Osteoblast (primary cell): Measurements from ENCODE around the gene CFAP100. TPM values are rescaled to one million over a fixed set of nuclear protein-coding genes. Genes with fewer than 3 reads are reported as not detected.

ENCODE experiments used
- DNase-seq: peaks from one replicate; pipeline ENCODE4 v3.0.0; 2011; ENCODE audit warnings: low spot score, mixed read lengths; ENCODE audit not compliant: insufficient read length; ENCODE audit errors: missing footprints
- H2AFZ ChIP-seq: 2 replicates; pipeline ENCODE4 v1.6.0; 2011; ENCODE audit warnings: mild to moderate bottlenecking, low read length
- H3K27ac ChIP-seq: 2 replicates; pipeline ENCODE4 v1.5.1; 2011; ENCODE audit warnings: mild to moderate bottlenecking, low read depth, low read length, moderate library complexity
- H3K27me3 ChIP-seq: 2 replicates; pipeline ENCODE4 v1.6.0; 2012; ENCODE audit warnings: mild to moderate bottlenecking, control low read depth, inconsistent platforms, low read length, moderate library complexity; ENCODE audit not compliant: insufficient read depth
- H3K36me3 ChIP-seq: 2 replicates; pipeline ENCODE4 v1.5.1; 2011; ENCODE audit warnings: mild to moderate bottlenecking, low read length, control low read depth, moderate library complexity; ENCODE audit not compliant: insufficient read depth
- H3K4me1 ChIP-seq: 2 replicates; pipeline ENCODE4 v1.5.1; 2011; ENCODE audit warnings: mild to moderate bottlenecking, low read length, control low read depth, moderate library complexity; ENCODE audit not compliant: insufficient read depth
- H3K4me2 ChIP-seq: 2 replicates; pipeline ENCODE4 v1.6.0; 2011; ENCODE audit warnings: mild to moderate bottlenecking, low read length; ENCODE audit not compliant: insufficient read depth
- H3K4me3 ChIP-seq: fragments of 200-600 bp; sonication (generic); 3 replicates; pipeline ENCODE4 v1.5.1; 2012; ENCODE audit warnings: mild to moderate bottlenecking, low read length, inconsistent platforms; ENCODE audit not compliant: insufficient read depth
- H3K79me2 ChIP-seq: 2 replicates; pipeline ENCODE4 v1.6.0; 2012; ENCODE audit warnings: mild to moderate bottlenecking, low read length, control low read depth, inconsistent platforms; ENCODE audit not compliant: insufficient read depth
- H3K9me3 ChIP-seq: 2 replicates; pipeline ENCODE4 v1.5.1; 2011; ENCODE audit warnings: low read depth, low read length, control low read depth
- H4K20me1 ChIP-seq: 2 replicates; pipeline ENCODE4 v1.6.0; 2012; ENCODE audit warnings: mild to moderate bottlenecking, low read length, control low read depth; ENCODE audit not compliant: insufficient read depth
- total RNA-seq: library from RNA; depleted of rRNA; stranded (reverse); fragments of >200 nt; gene quantifications from 2 replicates; pipeline ENCODE4 v1.2.3, GENCODE V29; 2012
- TF ChIP-seq, protein P1 (sequence below): IDR thresholded peaks from 2 replicates; pipeline ENCODE4 v1.5.1; 2011; ENCODE audit warnings: mild to moderate bottlenecking, low read depth, low read length, moderate library complexity; ENCODE audit errors: extremely low read depth

Gene CFAP100
- total RNA-seq, 1 donor = not detected

DNA sequence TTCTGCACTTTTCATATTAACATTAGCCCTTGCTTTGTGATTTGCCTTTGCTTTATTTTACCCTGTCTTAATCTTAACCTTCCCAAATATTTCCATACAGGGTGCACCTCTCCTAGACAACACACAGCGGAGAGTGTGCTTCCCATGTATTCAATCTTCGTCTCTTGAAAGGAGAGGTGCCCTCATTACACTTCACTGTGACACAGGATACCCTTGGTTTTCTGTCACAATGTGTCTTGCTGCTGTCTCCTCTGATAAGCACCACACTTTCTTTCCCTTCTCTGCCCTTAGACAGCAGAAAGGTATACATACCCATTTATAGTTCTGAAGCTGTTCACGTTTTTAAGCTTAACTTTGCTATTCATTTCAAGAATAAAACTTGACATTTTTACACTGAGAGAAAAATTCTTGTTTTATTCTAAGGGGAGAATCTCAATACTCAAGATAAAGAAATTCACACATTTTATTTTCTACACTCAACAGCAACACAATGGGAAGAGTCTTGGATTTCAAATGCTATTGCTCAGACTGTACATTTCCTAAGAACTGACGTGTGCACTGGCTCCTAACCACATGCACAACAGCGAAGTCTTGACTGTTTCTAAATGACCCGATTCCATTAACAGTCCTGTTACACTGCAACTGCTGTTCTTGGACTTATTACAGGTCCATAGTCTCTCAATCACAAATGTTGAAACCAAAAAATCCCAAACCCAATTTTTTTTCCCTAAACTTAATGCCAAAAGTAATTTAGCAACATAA lies 59.9 kb downstream of the CFAP100 start:
- DNase-seq = no peak
- no peak overlapping the region for H3K4me2 ChIP-seq
- TF ChIP-seq, protein P1, sequence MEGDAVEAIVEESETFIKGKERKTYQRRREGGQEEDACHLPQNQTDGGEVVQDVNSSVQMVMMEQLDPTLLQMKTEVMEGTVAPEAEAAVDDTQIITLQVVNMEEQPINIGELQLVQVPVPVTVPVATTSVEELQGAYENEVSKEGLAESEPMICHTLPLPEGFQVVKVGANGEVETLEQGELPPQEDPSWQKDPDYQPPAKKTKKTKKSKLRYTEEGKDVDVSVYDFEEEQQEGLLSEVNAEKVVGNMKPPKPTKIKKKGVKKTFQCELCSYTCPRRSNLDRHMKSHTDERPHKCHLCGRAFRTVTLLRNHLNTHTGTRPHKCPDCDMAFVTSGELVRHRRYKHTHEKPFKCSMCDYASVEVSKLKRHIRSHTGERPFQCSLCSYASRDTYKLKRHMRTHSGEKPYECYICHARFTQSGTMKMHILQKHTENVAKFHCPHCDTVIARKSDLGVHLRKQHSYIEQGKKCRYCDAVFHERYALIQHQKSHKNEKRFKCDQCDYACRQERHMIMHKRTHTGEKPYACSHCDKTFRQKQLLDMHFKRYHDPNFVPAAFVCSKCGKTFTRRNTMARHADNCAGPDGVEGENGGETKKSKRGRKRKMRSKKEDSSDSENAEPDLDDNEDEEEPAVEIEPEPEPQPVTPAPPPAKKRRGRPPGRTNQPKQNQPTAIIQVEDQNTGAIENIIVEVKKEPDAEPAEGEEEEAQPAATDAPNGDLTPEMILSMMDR = no peak
- H3K9me3 ChIP-seq = no peaks in the 10 kb centered on the region
- no peaks in the 10 kb centered on the region for H3K27me3 ChIP-seq
- H4K20me1 ChIP-seq = peaks cover 25% of the 10 kb centered on the region
- no peak overlapping the region for H3K27ac ChIP-seq
- H2AFZ ChIP-seq = no peak overlapping the region
- no peak overlapping the region for H3K4me3 ChIP-seq
- H3K4me1 ChIP-seq = no peaks in the 10 kb centered on the region
- peaks cover 60% of the 10 kb centered on the region for H3K36me3 ChIP-seq
- H3K79me2 ChIP-seq = peaks cover 27% of the 10 kb centered on the region

DNA sequence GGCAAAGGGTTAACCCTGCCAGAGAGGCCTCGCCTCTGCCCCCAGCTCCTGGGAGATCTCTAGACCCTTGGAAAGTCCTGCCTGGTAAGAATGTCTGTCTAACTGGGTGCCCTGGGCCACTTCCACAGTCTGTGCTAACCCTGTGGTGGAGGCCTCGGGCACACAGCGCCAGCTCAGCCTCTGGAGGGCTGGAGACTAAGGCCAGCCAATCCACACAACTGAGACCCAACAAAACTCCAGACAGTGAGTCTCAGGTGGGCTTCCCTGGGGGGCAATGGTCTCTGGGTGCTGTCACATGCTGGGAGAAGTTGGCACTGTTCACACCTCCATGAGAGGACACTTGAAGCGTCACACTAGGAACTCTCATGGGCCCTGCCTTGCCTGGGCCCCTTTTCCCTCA lies 61.5 kb downstream of the CFAP100 start:
- peaks cover 36% of the 10 kb centered on the region for H3K79me2 ChIP-seq
- no peaks in the 10 kb centered on the region for H3K4me1 ChIP-seq
- H3K9me3 ChIP-seq = no peaks in the 10 kb centered on the region
- no peaks in the 10 kb centered on the region for H3K27me3 ChIP-seq
- no peak overlapping the region for H2AFZ ChIP-seq
- H3K4me2 ChIP-seq = no peak overlapping the region
- TF ChIP-seq, protein P1 = no peak
- no peak for DNase-seq
- H3K4me3 ChIP-seq = no peak overlapping the region
- no peak overlapping the region for H3K27ac ChIP-seq
- peaks cover 65% of the 10 kb centered on the region for H3K36me3 ChIP-seq
- H4K20me1 ChIP-seq = peaks cover 27% of the 10 kb centered on the region

DNA sequence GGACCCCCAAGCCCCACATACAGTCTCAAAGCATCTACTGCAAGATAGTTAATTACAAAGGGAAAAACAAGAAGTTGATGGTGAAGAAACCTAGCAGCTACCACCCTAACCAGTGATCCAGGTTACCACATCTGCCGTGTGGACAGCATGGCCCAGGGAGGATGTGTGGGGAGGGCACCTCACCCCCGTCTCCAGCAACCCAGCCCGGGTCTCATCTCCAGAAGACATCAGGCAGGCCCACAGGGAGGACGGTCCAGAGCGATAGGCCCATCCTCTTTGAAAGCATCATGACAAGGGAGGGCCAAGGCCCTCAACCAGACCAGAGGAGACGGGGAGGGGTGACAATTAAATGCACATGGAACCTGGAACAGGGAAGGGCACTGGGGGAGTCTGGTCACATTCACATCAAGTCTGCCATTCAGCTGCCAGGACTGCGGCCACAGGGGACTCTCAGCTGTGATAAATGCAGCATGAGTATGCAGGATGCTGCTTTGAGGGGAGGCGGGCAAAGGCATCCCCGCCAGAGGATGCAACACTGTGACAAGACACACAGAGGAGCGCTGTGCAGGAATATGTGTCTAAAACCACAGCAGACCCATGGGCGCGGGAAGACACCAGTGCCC lies 62.2 kb downstream of the CFAP100 start:
- no peak for DNase-seq
- TF ChIP-seq, protein P1 = no peak
- Histone ChIP-seq H3K4me1 (no peaks in the 10 kb centered on the region), H4K20me1 (peaks cover 32% of the 10 kb centered on the region), H3K4me2 (no peak overlapping the region), H3K4me3 (no peak overlapping the region), H3K36me3 (peaks cover 66% of the 10 kb centered on the region), H3K27me3 (no peaks in the 10 kb centered on the region), H3K27ac (no peak overlapping the region), H3K79me2 (peaks cover 40% of the 10 kb centered on the region), H2AFZ (no peak overlapping the region), H3K9me3 (no peaks in the 10 kb centered on the region)

DNA sequence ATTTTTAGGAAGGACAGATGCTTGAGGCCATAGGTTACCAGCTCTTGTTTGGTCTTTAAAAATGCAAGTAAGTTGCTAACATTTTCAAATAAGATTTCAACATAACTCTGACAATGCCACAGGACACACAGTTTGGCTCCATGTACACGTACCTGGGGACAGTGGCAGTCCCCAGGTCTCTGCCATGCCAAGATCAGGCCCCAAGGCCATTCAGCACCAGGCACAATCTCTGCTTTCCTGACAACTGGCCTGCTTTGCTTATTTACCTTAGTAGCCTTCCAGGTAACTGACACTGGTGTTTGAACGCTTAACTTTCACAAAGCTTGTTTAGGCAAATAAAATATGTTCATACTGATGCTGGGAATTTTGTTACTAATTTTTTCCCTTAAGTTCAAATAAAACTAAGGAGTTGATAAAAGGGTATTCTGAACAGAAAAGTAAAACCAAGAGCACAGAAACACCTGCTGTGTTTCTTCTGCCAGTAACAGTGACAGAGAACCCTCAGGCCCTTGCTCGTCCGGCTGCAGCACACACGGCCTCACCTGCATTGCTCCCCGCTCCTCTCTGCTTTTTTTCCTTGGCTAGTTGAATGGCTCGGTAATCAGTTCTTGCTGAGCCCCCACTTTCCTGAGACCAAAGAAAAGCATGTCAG lies 64.5 kb downstream of the CFAP100 start:
- no peaks in the 10 kb centered on the region for H3K9me3 ChIP-seq
- H3K36me3 ChIP-seq = peaks cover 73% of the 10 kb centered on the region
- no peak for DNase-seq
- H2AFZ ChIP-seq = no peak overlapping the region
- H4K20me1 ChIP-seq = peaks cover 33% of the 10 kb centered on the region
- no peaks in the 10 kb centered on the region for H3K4me1 ChIP-seq
- no peak overlapping the region for H3K4me3 ChIP-seq
- H3K79me2 ChIP-seq = peaks cover 43% of the 10 kb centered on the region
- H3K27me3 ChIP-seq = no peaks in the 10 kb centered on the region
- H3K27ac ChIP-seq = no peak overlapping the region
- H3K4me2 ChIP-seq = no peak overlapping the region
- TF ChIP-seq, protein P1 = no peak
